Thyroid gland (tissue), 4 donors: Measurements from ENCODE around the gene RCE1. TPM values are rescaled to one million over a fixed set of nuclear protein-coding genes. Genes with fewer than 3 reads are reported as not detected.

ENCODE experiments used
- DNase-seq, 2 donors: peaks; one replicate each; pipeline ENCODE4 v3.0.0-alpha.2; 2019
- H3K27ac ChIP-seq, 3 donors: fragments of 200-600 bp; sonication (generic); 1 replicate in 2 of 3; 2 replicates in 1 of 3; pipeline ENCODE4 v1.5.1; 2016 to 2019; ENCODE audit warnings: mild to moderate bottlenecking in 1 of 3, moderate library complexity in 1 of 3
- H3K27me3 ChIP-seq: fragments of 200-600 bp; sonication (generic); one replicate; pipeline ENCODE4 v1.5.1; 2019
- H3K36me3 ChIP-seq, 2 donors: fragments of 200-600 bp; sonication (generic); one replicate each; pipeline ENCODE4 v1.5.1; 2016 to 2019
- H3K4me1 ChIP-seq, 2 donors: fragments of 200-600 bp; sonication (generic); one replicate each; pipeline ENCODE4 v1.5.1; 2017 to 2019
- H3K4me3 ChIP-seq, 3 donors: fragments of 200-600 bp; sonication (generic); replicated peaks in 1 of 3; 1 replicate in 2 of 3; 2 replicates in 1 of 3; pipeline ENCODE4 v1.5.1; 2016; ENCODE audit warnings: mild to moderate bottlenecking in 1 of 3
- H3K9me3 ChIP-seq: fragments of 200-600 bp; sonication (generic); one replicate; pipeline ENCODE4 v1.5.1; 2017
- CTCF ChIP-seq, 6 experiments: fragments of 200-600 bp in 3 of 6; fragments of 450-650 bp in 3 of 6; sonication (generic) in 3 of 6; IDR thresholded peaks; one replicate each; pipeline ENCODE4 v1.5.1; 2016 to 2019; ENCODE audit warnings: antibody characterized with exemption in 6 of 6, mild to moderate bottlenecking in 2 of 6, inconsistent platforms in 1 of 6, moderate library complexity in 1 of 6
- POLR2A ChIP-seq, 2 donors: fragments of 450-650 bp; IDR thresholded peaks; one replicate each; pipeline ENCODE4 v1.6.1; 2017; ENCODE audit warnings: antibody characterized with exemption in 2 of 2, mild to moderate bottlenecking in 2 of 2, moderate library complexity in 1 of 2
- WGBS, 2 donors: methylation state at CpG; one replicate each; pipeline ENCODE4 v1.1.5; 2017; 5-methylcytosine and 5-hydroxymethylcytosine counted together
- intact Hi-C: fragments of 100-400 bp; cut with DNase I; formaldehyde crosslinking; loops from one replicate; pipeline ENCODE4 v1.15.1; 2023
- total RNA-seq, 4 donors: library from RNA; depleted of rRNA; stranded (reverse); fragments of >200 nt; gene quantifications; one replicate each; pipeline ENCODE4 v1.2.3, GENCODE V29; 2016

RCE1 gene
- total RNA-seq, 4 donors from 2014 or later: 10.8 to 23.6 (median 16.1) TPM

GRCh38 chr11:66858939-66859685 lies 15.9 kb downstream of the RCE1 start:
- H3K27me3 ChIP-seq: no peaks in the 10 kb centered on the region
- DNase-seq: no peak
- TF ChIP-seq CTCF (IDR thresholded peaks at IDR 0.05): no peak
- TF ChIP-seq POLR2A (IDR thresholded peaks at IDR 0.05): no peak
- no peaks in the 10 kb centered on the region for H3K36me3 ChIP-seq
- 89 to 93% methylated on average over 11 to 17 of the region's 29 CpGs for WGBS, 2 donors
- H3K27ac ChIP-seq: no peak overlapping the region
- H3K9me3 ChIP-seq: no peaks in the 10 kb centered on the region
- intact Hi-C loops: no loop called here
- no peak overlapping the region for H3K4me3 ChIP-seq
- peaks cover 6 to 12% of the 10 kb centered on the region in 2 donors for H3K4me1 ChIP-seq

GRCh38 chr11:66859686-66860448 lies 16.6 kb downstream of the RCE1 start:
- no peak overlapping the region for H3K27ac ChIP-seq
- H3K4me3 ChIP-seq: no peak overlapping the region
- TF ChIP-seq POLR2A (IDR thresholded peaks at IDR 0.05) (no peak), CTCF (IDR thresholded peaks at IDR 0.05) (no peak)
- intact Hi-C loops: no loop called here
- no peaks in the 10 kb centered on the region for H3K27me3 ChIP-seq
- DNase-seq: no peak
- 90 to 97% methylated on average over 24 to 27 of the region's 41 CpGs for WGBS, 2 donors
- H3K9me3 ChIP-seq: no peaks in the 10 kb centered on the region
- H3K4me1 ChIP-seq: peaks cover 6 to 12% of the 10 kb centered on the region in 2 donors
- no peaks in the 10 kb centered on the region for H3K36me3 ChIP-seq

- no peak for DNase-seq
- Histone ChIP-seq H3K27ac (no peak overlapping the region), H3K27me3 (no peaks in the 10 kb centered on the region), H3K9me3 (no peaks in the 10 kb centered on the region), H3K4me3 (no peak overlapping the region), H3K4me1 (peaks cover 5 to 8% of the 10 kb centered on the region in 2 donors), H3K36me3 (no peaks in the 10 kb centered on the region)
- whole genome bisulfite sequencing, 2 donors: 58 to 86% methylated on average over 4 to 18 of the region's 18 CpGs
- intact Hi-C loops: no loop called here
- TF ChIP-seq POLR2A (IDR thresholded peaks at IDR 0.05): no peak
- TF ChIP-seq CTCF (IDR thresholded peaks at IDR 0.05): no peak
Measured at GRCh38 chr11:66860449-66860831, 17.2 kb downstream of the RCE1 start.

GRCh38 chr11:66861038-66861773 lies 18.0 kb downstream of the RCE1 start:
- Histone ChIP-seq H3K27ac (no peak overlapping the region), H3K27me3 (no peaks in the 10 kb centered on the region), H3K4me1 (peaks cover 0 to 4% of the 10 kb centered on the region in 2 donors), H3K9me3 (no peaks in the 10 kb centered on the region), H3K36me3 (no peaks in the 10 kb centered on the region), H3K4me3 (no peak overlapping the region)
- 95 to 97% methylated on average over 22 to 32 of the region's 32 CpGs for WGBS, 2 donors
- no peak for DNase-seq
- TF ChIP-seq POLR2A (IDR thresholded peaks at IDR 0.05) (no peak), CTCF (IDR thresholded peaks at IDR 0.05) (no peak)
- intact Hi-C loops: no loop called here
